Ramos (cell line): ENCODE measurements around the gene NOG.

Experiments
- in situ Hi-C: fragments of 300-500 bp; cut with MboI; formaldehyde crosslinking; loops from one replicate; pipeline ENCODE4 v1.14.3; 2022; ENCODE audit warnings: low sequenced_read_pairs; ENCODE audit not compliant: unreplicated experiment

NOG gene

GRCh38 chr17:56595831-56596690 lies 2.6 kb downstream of the NOG start:
- in situ Hi-C loops = loop anchor here (10.0 kb wide), 1 partner anchor 119 kb away; no protein-coding TSS in a partner anchor

- in situ Hi-C loops = loop anchor here (10.0 kb wide), 1 partner anchor 118 kb away; no protein-coding TSS in a partner anchor
Measured at GRCh38 chr17:56596691-56597494, 3.4 kb downstream of the NOG start.

GRCh38 chr17:56597495-56597990 lies 4.0 kb downstream of the NOG start:
- in situ Hi-C loops = loop anchor here (10.0 kb wide), 1 partner anchor 117 kb away; no protein-coding TSS in a partner anchor

- in situ Hi-C loops = loop anchor here (10.0 kb wide), 1 partner anchor 116 kb away; no protein-coding TSS in a partner anchor
Measured at GRCh38 chr17:56598466-56598865, 5.0 kb downstream of the NOG start.

GRCh38 chr17:56599088-56599487 lies 5.6 kb downstream of the NOG start:
- in situ Hi-C loops = loop anchor here (10.0 kb wide), 1 partner anchor 116 kb away; no protein-coding TSS in a partner anchor

- in situ Hi-C loops = loop anchor here (10.0 kb wide), 1 partner anchor 115 kb away; no protein-coding TSS in a partner anchor
Measured at GRCh38 chr17:56599566-56599965, 6.1 kb downstream of the NOG start.

- in situ Hi-C loops = no loop called here
Measured at GRCh38 chr17:56600256-56600655, 6.8 kb downstream of the NOG start.

GRCh38 chr17:56601591-56601990 lies 8.1 kb downstream of the NOG start:
- in situ Hi-C loops = no loop called here

- in situ Hi-C loops = no loop called here
Measured at GRCh38 chr17:56602292-56603130, 9.0 kb downstream of the NOG start.

GRCh38 chr17:56603486-56604238 lies 10.2 kb downstream of the NOG start:
- in situ Hi-C loops = no loop called here

GRCh38 chr17:56604691-56605290 lies 11.3 kb downstream of the NOG start:
- in situ Hi-C loops = no loop called here

GRCh38 chr17:56608944-56609343 lies 15.4 kb downstream of the NOG start:
- in situ Hi-C loops = no loop called here

GRCh38 chr17:56610321-56610720 lies 16.8 kb downstream of the NOG start:
- in situ Hi-C loops = no loop called here

GRCh38 chr17:56613131-56613530 lies 19.6 kb downstream of the NOG start:
- in situ Hi-C loops = no loop called here

GRCh38 chr17:56614522-56614921 lies 21.0 kb downstream of the NOG start:
- in situ Hi-C loops = no loop called here

GRCh38 chr17:56616239-56616638 lies 22.7 kb downstream of the NOG start:
- in situ Hi-C loops = no loop called here

GRCh38 chr17:56623383-56623782 lies 29.9 kb downstream of the NOG start:
- in situ Hi-C loops = no loop called here

- in situ Hi-C loops = no loop called here
Measured at GRCh38 chr17:56624309-56624708, 30.8 kb downstream of the NOG start.

GRCh38 chr17:56624912-56625311 lies 31.4 kb downstream of the NOG start:
- in situ Hi-C loops = no loop called here
